ENCODE results near the gene EXOSC6.
"Not testable (repeated sequence)": the region's sequence is repeated elsewhere in the genome, so short reads cannot be mapped to it uniquely, and the experiment has no call there.

The EXOSC6 gene

GRCh38 chr16:70251629-70252354, at the start of gene EXOSC6:
Gene EXOSC6 (minus strand): TSS chr16:70251940. CDS start chr16:70251900, 40 bp downstream.
- DNase-seq (ENCODE audit: low read depth) = peak; percentile 86

DNA sequence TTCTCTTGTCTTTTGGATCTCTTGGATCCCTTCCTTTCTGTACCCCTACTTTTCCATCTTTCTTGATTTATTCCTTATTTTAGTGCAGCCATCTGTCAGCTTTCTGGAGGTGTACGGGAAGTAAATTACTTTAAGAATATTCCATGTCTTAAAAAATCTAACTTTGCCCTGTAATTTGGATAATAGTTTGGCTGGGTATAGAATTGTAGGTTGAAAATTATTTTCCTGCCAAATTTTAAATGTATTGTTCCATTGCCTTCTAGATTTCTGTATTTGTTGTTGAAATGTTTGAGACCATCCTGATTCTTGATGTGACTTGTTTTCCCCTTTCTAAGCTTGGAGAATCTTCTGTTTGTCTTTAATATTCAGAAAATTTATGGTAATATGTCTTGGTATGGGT, 49.4 kb upstream of the EXOSC6 start:
- DNase-seq (ENCODE audit: low read depth) = no peak

- DNase-seq (ENCODE audit: low read depth) = peak; percentile 42
Observed at GRCh38 chr16:70298988-70299938, 47.5 kb upstream of the EXOSC6 start, which contains the start of gene DDX19B. Gene DDX19B (plus strand): TSS chr16:70299186. CDS start chr16:70299298, 112 bp downstream.

- DNase-seq (ENCODE audit: low read depth) = no peak
Observed at GRCh38 chr16:70295634-70296033, 43.9 kb upstream of the EXOSC6 start.

DNA sequence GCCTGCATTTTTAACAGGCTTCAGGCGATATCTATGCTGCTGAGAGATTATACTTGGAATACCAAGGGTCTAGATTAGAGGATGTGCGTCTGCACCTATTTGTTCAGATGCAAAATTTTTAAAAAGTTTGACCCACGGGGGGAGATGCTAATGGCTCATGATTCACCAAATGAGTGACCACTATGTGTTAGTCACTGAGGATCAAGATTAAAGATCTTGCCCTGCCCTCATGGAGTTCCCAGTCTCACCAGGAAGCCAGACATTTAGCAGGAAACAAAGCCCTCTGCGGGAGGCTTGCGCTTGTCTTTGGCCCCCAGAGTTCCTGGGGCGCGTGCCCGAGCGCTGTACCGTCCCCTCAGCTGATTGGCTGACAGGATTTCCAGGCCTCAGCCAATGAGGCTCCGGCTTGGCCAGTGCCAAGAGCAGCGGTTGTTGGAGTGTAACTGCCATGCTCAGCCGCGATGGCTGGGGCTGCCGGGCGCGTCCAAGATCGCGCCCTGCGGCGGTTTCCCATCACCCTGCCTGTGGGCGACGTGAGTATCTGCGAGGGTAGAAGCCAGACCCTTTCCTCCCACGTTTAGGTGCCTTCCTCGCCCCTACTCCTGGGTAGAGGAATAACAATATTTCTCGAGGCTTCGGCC, 42.8 kb upstream of the EXOSC6 start:
- DNase-seq (ENCODE audit: low read depth) = no peak

DNA sequence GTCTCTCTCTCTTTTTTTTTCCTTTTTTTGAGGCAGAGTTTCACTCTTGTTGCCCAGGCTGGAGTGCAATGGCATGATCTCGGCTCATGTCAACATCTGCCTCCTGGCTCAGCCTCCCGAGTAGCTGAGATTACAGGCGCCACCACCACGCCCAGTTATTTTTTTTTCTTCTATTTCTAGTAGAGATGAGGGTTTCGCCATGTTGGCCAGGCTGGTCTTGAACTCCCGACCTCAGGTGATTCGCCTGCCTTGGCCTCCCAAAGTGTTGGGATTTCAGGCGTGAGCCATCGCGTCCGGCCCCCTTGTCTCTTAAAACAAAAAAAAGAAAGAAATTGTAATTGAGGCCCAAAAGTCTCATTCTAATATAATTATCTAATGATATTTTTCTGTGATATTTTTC, 40.4 kb upstream of the EXOSC6 start:
- not testable (repeated sequence) for DNase-seq (ENCODE audit: low read depth)

DNA sequence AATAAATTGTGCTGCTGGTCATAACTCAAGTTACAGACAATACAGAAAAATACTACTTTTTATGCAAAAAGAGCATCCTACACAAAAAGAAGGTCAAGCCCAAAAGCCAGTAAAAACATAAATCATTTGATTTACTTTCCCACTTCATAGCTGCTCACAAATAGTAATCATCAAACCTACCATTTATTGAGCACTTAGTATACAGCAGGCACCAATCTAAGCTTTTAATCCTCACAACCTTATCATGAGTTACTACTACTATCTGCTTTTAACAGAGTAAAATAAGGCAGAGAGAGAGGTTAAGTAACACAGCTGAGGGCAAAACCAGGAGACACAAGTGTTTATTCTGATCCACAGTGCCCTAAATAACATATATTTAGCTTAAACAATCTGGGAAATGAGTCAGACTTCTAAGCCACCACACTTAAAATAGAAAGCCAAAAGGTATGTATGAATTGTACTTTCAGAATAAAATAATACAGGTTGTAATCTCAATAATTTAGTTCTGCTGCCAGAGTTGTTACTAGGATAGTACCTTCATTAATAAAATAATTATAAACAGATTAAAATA, 39.3 kb upstream of the EXOSC6 start:
- no peak for DNase-seq (ENCODE audit: low read depth)

DNA sequence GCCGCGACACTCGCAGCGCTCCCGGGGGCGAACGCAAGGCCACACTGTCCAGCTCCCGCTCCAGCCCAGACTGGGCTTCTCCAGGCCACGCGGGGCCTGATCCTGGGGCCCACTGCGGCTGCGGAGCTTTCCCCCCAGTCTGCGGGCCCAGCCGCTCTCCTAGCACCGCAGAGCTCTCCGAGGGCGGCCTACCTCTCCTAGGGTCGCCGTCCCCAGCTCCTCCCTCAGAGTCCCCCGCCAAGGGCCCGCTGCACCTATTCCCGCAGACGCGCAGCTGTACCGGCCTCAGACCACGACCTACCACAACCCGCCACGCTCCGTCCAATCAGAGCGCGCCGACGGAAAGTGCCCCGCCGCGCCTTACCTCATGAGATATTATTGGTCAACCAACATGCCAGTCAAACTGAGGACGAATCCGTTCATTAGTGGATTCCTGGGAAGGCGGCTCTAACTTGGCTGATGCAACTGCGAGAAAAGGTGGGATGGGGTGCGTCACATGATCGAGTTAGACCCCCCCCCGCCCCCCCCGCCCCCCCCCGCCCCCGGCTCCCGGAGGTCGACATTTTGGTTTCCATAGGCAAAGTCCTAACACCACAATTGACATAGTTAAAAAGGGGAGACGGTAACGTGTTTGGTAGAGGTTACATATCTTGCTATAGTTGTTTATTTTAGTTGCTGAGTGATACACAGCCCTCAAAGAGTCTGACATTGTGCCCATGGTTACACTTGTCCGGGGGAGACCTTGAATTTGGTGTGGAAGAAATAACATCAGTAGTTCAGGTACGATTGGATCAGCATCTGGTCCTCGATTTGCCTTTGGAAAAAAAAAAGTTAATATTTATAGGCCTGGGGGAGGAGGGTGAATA, 37.7 kb upstream of the EXOSC6 start, which contains the start of gene AARS1:
Gene AARS1, minus strand, starts transcription at position 278 of the 866 bp plus-strand sequence. CDS start 6,743 bp downstream, outside the sequence.
- DNase-seq (ENCODE audit: low read depth) = peak; percentile 93

GRCh38 chr16:70287304-70287971, 35.7 kb upstream of the EXOSC6 start:
- not testable (repeated sequence) for DNase-seq (ENCODE audit: low read depth)

DNA sequence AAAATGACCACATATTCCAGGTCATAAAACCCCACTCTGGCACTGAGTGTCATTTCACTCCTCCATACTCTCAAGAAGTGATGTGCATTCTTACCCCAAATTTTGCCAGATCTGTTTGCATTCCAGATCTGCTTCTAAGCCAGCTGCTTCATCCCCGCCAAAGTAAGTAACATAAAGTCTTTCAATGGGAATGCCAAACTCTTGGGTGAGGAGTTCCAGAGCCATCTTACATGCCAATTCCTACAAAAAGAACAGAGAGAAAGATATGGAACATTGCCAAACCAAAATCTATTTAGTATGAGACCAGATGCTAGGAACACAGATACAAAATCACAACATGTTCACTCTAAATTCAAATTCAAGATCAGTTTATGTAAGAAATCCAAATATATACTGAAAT, 24.7 kb upstream of the EXOSC6 start:
- DNase-seq (ENCODE audit: low read depth) = no peak

DNA sequence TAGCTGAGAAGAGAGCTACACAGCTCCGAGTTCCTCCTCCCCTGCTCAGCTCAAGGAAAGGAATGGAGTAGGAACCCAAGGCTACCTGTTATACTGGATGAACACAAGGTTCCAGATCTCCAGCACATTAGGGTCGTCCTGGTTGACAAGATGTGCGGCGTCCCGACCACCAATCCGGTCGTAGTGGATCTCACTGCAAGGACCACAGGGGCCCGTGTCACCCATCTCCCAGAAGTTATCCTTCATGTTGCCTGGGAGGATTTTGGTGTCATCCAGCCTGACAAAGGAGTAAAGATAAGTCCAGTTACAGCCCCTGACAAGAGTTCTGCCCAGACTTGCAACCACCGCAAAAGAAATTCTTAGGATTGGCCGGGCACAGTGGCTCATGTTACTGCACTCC, 20.0 kb upstream of the EXOSC6 start:
- no peak for DNase-seq (ENCODE audit: low read depth)

DNA sequence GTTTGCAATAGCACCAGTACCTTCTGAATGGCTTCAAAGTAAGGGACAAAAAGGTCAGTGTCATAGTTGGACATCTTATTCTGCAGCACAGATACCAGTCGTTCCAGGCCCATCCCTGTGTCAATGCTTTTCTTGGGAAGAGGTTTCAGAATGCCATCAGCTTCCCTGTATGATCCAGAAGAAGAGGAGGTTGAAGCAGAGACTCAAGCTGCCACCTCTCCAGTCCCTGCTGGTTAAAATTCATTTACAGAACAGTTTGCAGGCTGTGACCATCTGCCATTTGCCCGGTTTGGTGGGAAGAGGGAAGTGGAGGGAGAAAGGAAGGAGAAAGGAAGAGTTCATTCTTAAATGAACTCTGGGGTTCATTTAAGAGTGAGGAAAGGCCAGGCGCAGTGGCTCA, 18.4 kb upstream of the EXOSC6 start:
- no peak for DNase-seq (ENCODE audit: low read depth)

- DNase-seq (ENCODE audit: low read depth) = no peak
Observed at GRCh38 chr16:70269471-70269870, 17.7 kb upstream of the EXOSC6 start.

- not testable (repeated sequence) for DNase-seq (ENCODE audit: low read depth)
Observed at GRCh38 chr16:70267922-70268321, 16.2 kb upstream of the EXOSC6 start.

DNA sequence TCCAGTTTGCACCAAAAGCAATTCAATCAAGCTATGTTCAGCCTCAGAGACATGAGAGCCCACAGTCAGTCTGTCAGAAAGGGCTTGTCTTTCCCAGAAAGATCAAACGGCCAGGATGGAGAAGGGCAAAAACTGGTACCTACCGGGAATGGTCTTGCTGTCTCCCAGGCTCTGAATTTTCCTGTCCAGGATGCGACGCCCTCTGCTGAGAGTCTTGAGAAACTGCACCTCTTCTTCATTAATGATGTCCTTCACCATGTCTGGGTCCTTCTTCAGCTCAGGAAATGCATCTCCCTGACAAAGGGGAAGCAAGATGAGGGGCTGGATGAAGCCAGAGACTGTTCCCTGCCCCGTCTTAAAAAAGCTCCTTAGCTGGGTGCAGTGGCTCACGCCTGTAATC, 15.8 kb upstream of the EXOSC6 start:
- no peak for DNase-seq (ENCODE audit: low read depth)

- not testable (repeated sequence) for DNase-seq (ENCODE audit: low read depth)
Observed at GRCh38 chr16:70259903-70260302, 8.2 kb upstream of the EXOSC6 start.

GRCh38 chr16:70258946-70259345, 7.2 kb upstream of the EXOSC6 start:
- DNase-seq (ENCODE audit: low read depth) = no peak

DNA sequence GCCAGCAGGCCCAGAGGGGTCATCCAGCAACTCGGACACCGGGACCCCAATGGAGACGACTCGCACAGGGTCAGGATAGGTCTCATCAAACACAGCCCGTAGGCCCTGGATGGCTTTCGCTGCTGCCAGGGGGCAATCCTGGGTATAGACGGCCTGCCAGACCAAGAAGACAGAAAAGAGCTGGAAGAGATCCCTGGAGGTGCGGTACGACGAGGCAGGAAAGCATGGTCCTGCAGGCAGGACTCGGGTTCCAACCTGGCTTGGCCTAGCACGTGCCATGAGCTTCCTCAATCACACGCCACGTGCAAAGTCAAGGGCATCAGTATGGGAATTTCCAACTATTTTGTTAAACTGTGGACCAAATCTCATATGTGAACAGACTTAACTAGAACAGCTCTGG, 6.3 kb upstream of the EXOSC6 start:
- DNase-seq (ENCODE audit: low read depth) = no peak

- DNase-seq (ENCODE audit: low read depth) = no peak
Observed at GRCh38 chr16:70257391-70257790, 5.7 kb upstream of the EXOSC6 start.

DNA sequence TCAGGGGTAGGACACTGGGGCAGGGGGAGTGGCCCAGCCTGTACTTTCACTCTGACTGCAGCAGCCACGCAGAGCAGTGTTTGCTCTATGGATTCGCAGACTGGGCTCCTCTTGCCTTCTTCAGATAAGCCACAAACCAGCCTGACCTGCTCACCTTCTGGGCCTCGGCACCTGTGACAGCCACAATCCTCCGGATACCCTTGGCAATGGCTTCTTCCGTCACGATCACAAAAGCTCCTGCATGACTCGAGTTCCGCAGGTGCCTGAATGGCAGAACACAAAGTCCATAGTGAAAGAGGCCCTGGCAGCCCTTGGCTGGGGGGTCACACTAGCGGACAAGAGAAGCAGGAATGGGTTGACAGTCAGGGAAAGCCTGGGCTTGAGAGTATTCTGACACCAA, 3.8 kb upstream of the EXOSC6 start:
- DNase-seq (ENCODE audit: low read depth) = no peak

GRCh38 chr16:70254965-70255286, 3.2 kb upstream of the EXOSC6 start:
- DNase-seq (ENCODE audit: low read depth) = no peak
